K562 (cell line): ENCODE data around the gene SP6. TPM values are rescaled to one million over a fixed set of nuclear protein-coding genes. Genes with fewer than 3 reads are reported as not detected.

Source experiments
- ATAC-seq: fragments of 200-7000 bp; cut with Tn5 transposase; 3 replicates; pipeline ENCODE4 v1.9.1; 2020; ENCODE audit warnings: moderate library complexity
- BruUV-seq: library from RNA; stranded (reverse); fragments of 400-500 nt; replicated peaks from 2 replicates; lab custom pipeline; 2021; lab: Mats Ljungman, UMichigan
- CTCF ChIA-PET: fragments of 300-600 bp; formaldehyde crosslinking; extraction: SDS; loops from one replicate; lab custom pipeline; 2021; ENCODE audit warnings: low intra/inter-chr PET ratio; lab: Yijun Ruan, JAX
- POLR2A ChIA-PET: fragments of 300-600, 350-650 bp; sonication (Branson Sonifier 250); formaldehyde crosslinking; extraction: SDS; loops from one replicate; lab custom pipeline; 2021; ENCODE audit warnings: antibody characterized with exemption, inconsistent platforms; lab: Yijun Ruan, JAX
- DNase-seq, 4 experiments: peaks; one replicate each; pipeline versions ENCODE4 v3.0.0 to v3.0.0-alpha.2; 2011 to 2018; ENCODE audit warnings: low spot score in 3 of 4, mixed read lengths in 3 of 4; ENCODE audit errors: extremely low read depth in 1 of 4
- FAIRE-seq: peaks from 2 replicates; lab custom pipeline; 2011; peaks lifted over from hg19 to GRCh38; lab: Jason Lieb, UNC
- H2AFZ ChIP-seq: 2 replicates; pipeline ENCODE4 v1.6.0; 2011; ENCODE audit warnings: low read depth, low read length, control low read depth, inconsistent platforms
- H3K27ac ChIP-seq: fragments of 200-600 bp; 3 replicates; pipeline ENCODE4 v1.8.0; 2011; ENCODE audit warnings: low read depth, mild to moderate bottlenecking, control low read depth, inconsistent platforms, low read length, moderate library complexity, mixed read lengths; ENCODE audit errors: extremely low read depth
- H3K27me3 ChIP-seq, 2 experiments: fragments of 300-600 bp in 1 of 2; 2 replicates in 1 of 2; 3 replicates in 1 of 2; pipeline versions ENCODE4 v1.6.0 to v1.8.0; 2011; ENCODE audit warnings: inconsistent platforms in 2 of 2, low read length in 2 of 2, mild to moderate bottlenecking in 1 of 2, mixed read lengths in 1 of 2, moderate library complexity in 1 of 2; ENCODE audit not compliant: control insufficient read depth in 2 of 2, insufficient read depth in 2 of 2
- H3K36me3 ChIP-seq: fragments of 300-600 bp; 3 replicates; pipeline ENCODE4 v1.8.0; 2011; ENCODE audit warnings: mild to moderate bottlenecking, low read length, inconsistent platforms; ENCODE audit not compliant: control insufficient read depth, insufficient read depth
- H3K4me1 ChIP-seq, 2 experiments: fragments of 200-600 bp in 1 of 2; replicated peaks in 1 of 2; 2 replicates in 1 of 2; 3 replicates in 1 of 2; pipeline versions ENCODE4 v1.5.1 to v1.8.0; 2011; ENCODE audit warnings: inconsistent platforms in 2 of 2, low read length in 2 of 2, mild to moderate bottlenecking in 1 of 2, mixed read lengths in 1 of 2, moderate library complexity in 1 of 2; ENCODE audit not compliant: control insufficient read depth in 2 of 2, insufficient read depth in 2 of 2
- H3K4me2 ChIP-seq: 2 replicates; pipeline ENCODE4 v1.6.1; 2011; ENCODE audit warnings: low read length, control low read depth, inconsistent platforms, mixed read lengths; ENCODE audit not compliant: insufficient read depth
- H3K4me3 ChIP-seq: fragments of 200-600 bp; sonication (generic), shearing (Covaris generic); 2 replicates; pipeline ENCODE4 v1.5.1; 2016; ENCODE audit warnings: control low read depth, inconsistent platforms
- H3K79me2 ChIP-seq: fragments of 200-600 bp; 3 replicates; pipeline ENCODE4 v1.8.0; 2011; ENCODE audit warnings: low read length, inconsistent platforms; ENCODE audit not compliant: control insufficient read depth, insufficient read depth
- H3K9ac ChIP-seq, 2 experiments: 2 replicates each; pipeline versions ENCODE4 v1.6.0 to v1.6.1; 2011; ENCODE audit warnings: low read depth in 2 of 2, low read length in 2 of 2, control low read depth in 1 of 2, inconsistent platforms in 1 of 2, mild to moderate bottlenecking in 1 of 2, mixed read lengths in 1 of 2; ENCODE audit not compliant: insufficient read depth in 1 of 2
- H3K9me1 ChIP-seq: one replicate; pipeline ENCODE4 v1.6.0; 2011; ENCODE audit warnings: inconsistent platforms, mild to moderate bottlenecking, low read length, moderate library complexity; ENCODE audit not compliant: control insufficient read depth, insufficient read depth
- H3K9me3 ChIP-seq: replicated peaks from 2 replicates; pipeline ENCODE4 v1.5.1; 2011; ENCODE audit warnings: low read depth, low read length, inconsistent platforms; ENCODE audit not compliant: control insufficient read depth, insufficient read depth
- H4K20me1 ChIP-seq: replicated peaks from 2 replicates; pipeline ENCODE4 v1.6.1; 2011; ENCODE audit warnings: low read length, inconsistent platforms, mixed read lengths; ENCODE audit not compliant: control insufficient read depth, insufficient read depth
- ARNT ChIP-seq, 2 experiments: fragments of 450-650 bp; IDR thresholded peaks; 2 replicates each; pipeline ENCODE4 v1.6.1; 2016; ENCODE audit warnings: mild to moderate bottlenecking in 1 of 2
- CBX5 ChIP-seq: IDR thresholded peaks from 2 replicates; pipeline ENCODE4 v1.6.1; 2014; ENCODE audit warnings: low read depth, borderline replicate concordance
- HMGXB4 ChIP-seq: sonication (generic); formaldehyde crosslinking; IDR thresholded peaks from 2 replicates; pipeline ENCODE4 v1.8.1; 2023; ENCODE audit warnings: mild to moderate bottlenecking, missing genetic modification reagents
- MITF ChIP-seq: IDR thresholded peaks from 2 replicates; pipeline ENCODE4 v1.6.1; 2014; ENCODE audit warnings: antibody characterized with exemption
- PHB ChIP-seq: fragments of 250-450 bp; sonication (Bioruptor Pico); IDR thresholded peaks from 2 replicates; pipeline ENCODE4 v1.5.0; 2021
- SMARCC2 ChIP-seq: fragments of 450-650 bp; IDR thresholded peaks from 2 replicates; pipeline ENCODE4 v1.6.1; 2017; ENCODE audit warnings: antibody characterized with exemption, moderate library complexity, mild to moderate bottlenecking, low read depth
- SRF ChIP-seq, 2 experiments: fragments of 250-450, 450-650 bp in 1 of 2; sonication (Bioruptor Pico) in 1 of 2; sonication (generic) in 1 of 2; formaldehyde crosslinking; IDR thresholded peaks; 2 replicates each; pipeline versions ENCODE4 v1.5.0 to v1.5.1; 2020 to 2022; ENCODE audit warnings: mild to moderate bottlenecking in 1 of 2, missing genetic modification reagents in 1 of 2
- XRCC4 ChIP-seq: IDR thresholded peaks from one replicate; pipeline ENCODE4 v1.6.1; 2011; ENCODE audit not compliant: insufficient read depth, insufficient read length; ENCODE audit errors: extremely low read depth
- ZFP36 ChIP-seq: fragments of 150-350 bp; IDR thresholded peaks from 2 replicates; pipeline ENCODE4 v1.6.1; 2018; ENCODE audit warnings: low read length, low read depth; ENCODE audit not compliant: partially characterized antibody
- ZKSCAN1 ChIP-seq: fragments of 150-350 bp; IDR thresholded peaks from 2 replicates; pipeline ENCODE4 v1.6.1; 2016; ENCODE audit warnings: low read depth, low read length
- ZNF668 ChIP-seq: fragments of 250-450 bp; sonication (Bioruptor Pico); IDR thresholded peaks from 2 replicates; pipeline ENCODE4 v1.8.0; 2022; ENCODE audit warnings: mild to moderate bottlenecking, inconsistent platforms
- whole genome bisulfite sequencing: fragments of 100-300 bp; shearing (Covaris generic); methylation state at CpG from one replicate; pipeline ENCODE4 v1.1.6; 2016; ENCODE audit warnings: low coverage, mixed read lengths; ENCODE audit not compliant: insufficient coverage; ENCODE audit errors: missing lambda C conversion rate; 5-methylcytosine and 5-hydroxymethylcytosine counted together
- in situ Hi-C: fragments of 300-500 bp; cut with MboI; formaldehyde crosslinking; loops from 4 replicates; pipeline ENCODE4 v1.15.0; 2018; ENCODE audit warnings: inconsistent platforms, mixed read lengths
- intact Hi-C: fragments of 100-400 bp; cut with micrococcal nuclease; formaldehyde crosslinking; loops from 2 replicates; pipeline ENCODE4 v1.14.2; 2022
- polyA plus RNA-seq, 8 experiments: library from polyadenylated mRNA; depleted of rRNA in 4 of 8; stranded (reverse) in 5 of 8; unstranded in 3 of 8; fragments of >200 nt; fragmentation: Nextera tagmentation in 2 of 8; fragmentation: Illumina TruSeq in 1 of 8; extraction: Ambion mirVana in 2 of 8; extraction: Trizol in 1 of 8; gene quantifications; 2 replicates each; pipeline versions ENCODE4 v1.2.1 to v1.2.3, GENCODE V29; 2011 to 2014; ENCODE audit warnings: inconsistent platforms in 1 of 8, missing spikeins in 1 of 8
- total RNA-seq, 7 experiments: library from RNA; depleted of rRNA in 6 of 7; stranded (reverse); fragments of >200 nt in 6 of 7; fragmentation: Illumina TruSeq in 2 of 7; extraction: Trizol in 2 of 7; gene quantifications; 2 replicates each; pipeline versions ENCODE4 v1.2.1 to v1.2.3, GENCODE V29; 2011 to 2021; ENCODE audit warnings: low replicate concordance in 1 of 7
- TF ChIP-seq, protein P1 (sequence below): fragments of 250-450 bp; sonication (Bioruptor Pico); IDR thresholded peaks from 2 replicates; pipeline ENCODE4 v1.8.0; 2022; ENCODE audit warnings: inconsistent platforms

The SP6 gene
- total and polyA plus RNA-seq, 9 of the 15 experiments (the other 6 are each of a cell fraction or from before 2014, with no cell fraction given) = 0.11 to 7.9 (median 2.2) TPM

DNA sequence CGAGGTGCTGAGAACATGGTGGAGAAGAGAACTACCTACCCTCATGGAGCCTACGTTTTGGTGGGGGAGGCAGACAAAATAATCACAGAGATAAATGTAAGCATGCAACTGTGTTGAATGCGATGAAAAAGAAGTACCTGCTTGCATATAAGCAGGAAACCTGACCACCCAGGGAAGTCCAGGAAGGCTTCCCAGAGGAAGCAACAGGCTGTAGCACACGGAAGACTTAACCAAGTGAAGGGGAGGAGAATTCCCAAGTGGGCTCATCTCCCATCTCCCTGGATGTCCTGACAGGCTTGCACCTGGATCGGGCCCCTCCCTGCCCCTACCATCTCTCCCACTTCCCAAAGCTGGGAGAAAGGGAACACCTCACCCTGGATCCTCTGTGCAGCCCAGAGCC, 11.9 kb downstream of the SP6 start:
- H3K4me2 ChIP-seq = no peak overlapping the region
- no peak overlapping the region for H3K4me3 ChIP-seq
- in situ Hi-C loops = no loop called here
- no peaks in the 10 kb centered on the region for H3K9me1 ChIP-seq
- no peak overlapping the region for H3K27ac ChIP-seq
- H3K36me3 ChIP-seq = peaks cover 20% of the 10 kb centered on the region; the same call in 1 of the 3 replicates
- TF ChIP-seq ZFP36 = peak; percentile 68
- no peak for TF ChIP-seq SMARCC2
- no peak for ATAC-seq
- ChIA-PET CTCF (no interaction called here), POLR2A (no interaction called here)
- no peaks in the 10 kb centered on the region for H3K27me3 ChIP-seq
- H2AFZ ChIP-seq = no peak overlapping the region
- peaks cover 12% of the 10 kb centered on the region for H3K79me2 ChIP-seq
- H3K9me3 ChIP-seq = no peaks in the 10 kb centered on the region
- H3K4me1 ChIP-seq = peaks cover 36 to 45% of the 10 kb centered on the region in 2 experiments
- intact Hi-C loops = no loop called here
- H4K20me1 ChIP-seq = no peaks in the 10 kb centered on the region
- H3K9ac ChIP-seq = no peak overlapping the region
- no TSS peak for BruUV-seq
- no peak for FAIRE-seq
- no peak for DNase-seq
- WGBS = 74% methylated on average over 5 of the region's 5 CpGs

GRCh38 chr17:47838636-47839035, 12.3 kb downstream of the SP6 start:
- Histone ChIP-seq H3K4me3 (no peak overlapping the region), H3K27me3 (no peaks in the 10 kb centered on the region), H3K9me3 (no peaks in the 10 kb centered on the region), H3K36me3 (peaks cover 20% of the 10 kb centered on the region; the same call in 1 of the 3 replicates), H2AFZ (no peak overlapping the region), H4K20me1 (no peaks in the 10 kb centered on the region), H3K9ac (no peak overlapping the region), H3K79me2 (peaks cover 12% of the 10 kb centered on the region), H3K9me1 (no peaks in the 10 kb centered on the region), H3K4me2 (no peak overlapping the region), H3K4me1 (peaks cover 36 to 42% of the 10 kb centered on the region in 2 experiments), H3K27ac (no peak overlapping the region)
- ChIA-PET POLR2A (interaction anchor here (1.1 kb wide), 1 partner anchor 16 kb away, joined by 4 read pairs; no protein-coding TSS in a partner anchor), CTCF (no interaction called here)
- ATAC-seq = no peak
- TF ChIP-seq ZKSCAN1 (no peak), CBX5 (no peak), XRCC4 (no peak), SRF (CRISPR knock-in tag; IDR thresholded peaks at IDR 0.05) (no peak), ZNF668 (CRISPR knock-in tag) (no peak), PHB (CRISPR knock-in tag) (no peak), ARNT (IDR thresholded peaks at IDR 0.05) (no peak), MITF (no peak), HMGXB4 (CRISPR knock-in tag) (no peak)
- TF ChIP-seq, protein P1, sequence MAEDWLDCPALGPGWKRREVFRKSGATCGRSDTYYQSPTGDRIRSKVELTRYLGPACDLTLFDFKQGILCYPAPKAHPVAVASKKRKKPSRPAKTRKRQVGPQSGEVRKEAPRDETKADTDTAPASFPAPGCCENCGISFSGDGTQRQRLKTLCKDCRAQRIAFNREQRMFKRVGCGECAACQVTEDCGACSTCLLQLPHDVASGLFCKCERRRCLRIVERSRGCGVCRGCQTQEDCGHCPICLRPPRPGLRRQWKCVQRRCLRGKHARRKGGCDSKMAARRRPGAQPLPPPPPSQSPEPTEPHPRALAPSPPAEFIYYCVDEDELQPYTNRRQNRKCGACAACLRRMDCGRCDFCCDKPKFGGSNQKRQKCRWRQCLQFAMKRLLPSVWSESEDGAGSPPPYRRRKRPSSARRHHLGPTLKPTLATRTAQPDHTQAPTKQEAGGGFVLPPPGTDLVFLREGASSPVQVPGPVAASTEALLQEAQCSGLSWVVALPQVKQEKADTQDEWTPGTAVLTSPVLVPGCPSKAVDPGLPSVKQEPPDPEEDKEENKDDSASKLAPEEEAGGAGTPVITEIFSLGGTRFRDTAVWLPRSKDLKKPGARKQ (CRISPR knock-in tag) = no peak
- FAIRE-seq = no peak
- intact Hi-C loops = no loop called here
- in situ Hi-C loops = no loop called here
- BruUV-seq = no TSS peak
- no peak for DNase-seq
- 86% methylated on average over 12 of the region's 13 CpGs for WGBS
